GM12864 (cell line): ENCODE data around the gene TRIM40.

Source experiments
- DNase-seq: peaks from one replicate; pipeline ENCODE4 v3.0.0-alpha.2; 2011; ENCODE audit warnings: low read depth
- H3K4me3 ChIP-seq: 2 replicates; pipeline ENCODE4 v1.5.1; 2011; ENCODE audit warnings: mild to moderate bottlenecking, low read depth, low read length, control low read depth
- CTCF ChIP-seq: IDR thresholded peaks from 2 replicates; pipeline ENCODE4 v1.5.1; 2011; ENCODE audit warnings: low read depth, mild to moderate bottlenecking, moderate library complexity, low read length, control low read depth, inconsistent platforms; ENCODE audit errors: missing control alignments

Gene TRIM40

DNA sequence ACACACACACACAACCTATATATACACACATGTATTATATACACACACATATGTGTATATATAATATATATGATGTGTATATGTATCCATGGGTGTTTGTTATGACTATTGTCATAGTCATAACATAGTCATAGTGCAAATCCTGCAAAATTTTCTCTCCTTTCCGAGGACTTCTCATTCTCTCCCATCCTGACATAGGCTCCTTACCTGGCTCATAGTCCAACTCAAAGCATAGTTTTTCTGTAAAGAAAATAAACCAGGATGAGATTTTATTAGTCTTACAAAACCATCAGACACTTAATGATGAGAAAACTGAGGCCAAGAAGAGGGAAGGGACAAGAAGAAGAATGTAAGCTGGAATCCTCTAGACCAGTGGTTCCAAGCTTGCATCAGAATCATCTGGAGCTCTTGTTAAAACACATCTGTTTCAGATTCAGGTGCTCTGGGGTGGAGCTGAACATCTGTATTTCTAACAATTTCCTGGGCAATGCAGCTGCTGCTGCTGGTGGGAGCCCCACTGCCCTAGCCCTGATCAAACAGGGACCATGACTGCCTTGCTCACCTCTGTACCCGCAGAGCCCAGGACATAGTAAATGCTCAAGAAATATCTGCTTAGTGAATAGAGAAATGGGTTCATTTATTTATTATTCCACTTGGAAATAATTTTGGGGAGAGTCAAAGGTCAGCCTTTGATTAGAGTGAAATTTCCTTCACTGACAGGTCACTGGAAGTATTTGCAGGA is 19.8 kb downstream of the TRIM40 start:
- H3K4me3 ChIP-seq: no peak overlapping the region
- no peak for DNase-seq
- TF ChIP-seq CTCF: no peak

DNA sequence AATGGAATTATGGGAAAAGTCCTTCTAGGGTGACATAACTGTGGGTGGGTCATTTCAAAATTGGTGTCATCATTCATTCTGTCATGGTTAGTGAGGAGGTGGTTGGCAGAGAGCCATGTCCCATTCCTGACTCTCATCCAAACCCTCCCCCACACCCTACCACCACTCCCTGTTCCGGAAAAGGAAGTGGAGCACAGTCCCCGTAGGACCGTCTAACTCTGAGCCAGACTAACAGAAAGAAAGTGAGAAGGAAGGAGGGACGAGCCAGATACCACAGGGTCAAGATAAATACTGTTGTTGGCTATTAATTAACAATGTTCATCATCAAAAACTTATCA is 20.3 kb downstream of the TRIM40 start:
- no peak for DNase-seq
- no peak overlapping the region for H3K4me3 ChIP-seq
- no peak for TF ChIP-seq CTCF

GRCh38 chr6:30156774-30157173 is 20.8 kb downstream of the TRIM40 start:
- no peak for TF ChIP-seq CTCF
- no peak for DNase-seq
- no peak overlapping the region for H3K4me3 ChIP-seq

DNA sequence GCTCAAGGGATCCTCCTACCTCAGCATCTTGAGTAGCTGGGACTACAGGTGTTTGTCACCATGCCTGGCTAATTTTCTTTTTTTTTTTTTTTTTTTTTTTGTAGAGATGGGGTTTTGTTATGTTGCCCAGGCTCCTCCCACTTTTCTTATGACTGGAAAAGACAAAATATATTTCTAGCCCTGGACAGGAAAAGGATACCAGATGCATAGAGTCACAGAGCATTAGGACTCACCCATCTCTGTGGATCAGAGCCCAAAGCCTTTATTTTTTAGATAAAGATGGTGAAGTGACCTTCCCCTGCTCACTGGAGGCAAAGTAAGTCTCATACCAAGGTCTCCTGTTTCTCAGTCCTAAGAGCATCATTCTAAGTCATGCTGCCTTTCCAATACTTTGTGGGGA is 21.6 kb downstream of the TRIM40 start:
- no peak for TF ChIP-seq CTCF
- H3K4me3 ChIP-seq: no peak overlapping the region
- no peak for DNase-seq

DNA sequence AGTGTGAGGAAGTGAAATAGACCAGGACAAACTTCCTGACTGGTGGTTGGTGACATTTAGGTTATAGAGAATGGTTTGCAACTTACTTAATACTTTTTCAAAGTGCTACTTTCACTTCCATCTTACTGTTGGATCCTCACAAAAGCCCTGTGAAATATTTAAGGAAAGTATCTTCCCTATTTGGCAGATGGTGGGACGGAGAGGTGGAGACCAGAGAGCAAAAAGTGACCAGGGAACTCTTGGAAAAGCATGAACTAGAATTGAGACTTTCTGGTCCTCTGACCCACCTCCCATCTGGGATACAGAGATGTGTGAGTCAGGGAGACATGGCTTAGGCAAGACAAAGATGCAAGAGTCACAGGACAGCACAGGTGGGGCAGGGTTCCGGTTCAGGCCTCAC is 22.1 kb downstream of the TRIM40 start:
- no peak for TF ChIP-seq CTCF
- DNase-seq: no peak
- H3K4me3 ChIP-seq: no peak overlapping the region

DNA sequence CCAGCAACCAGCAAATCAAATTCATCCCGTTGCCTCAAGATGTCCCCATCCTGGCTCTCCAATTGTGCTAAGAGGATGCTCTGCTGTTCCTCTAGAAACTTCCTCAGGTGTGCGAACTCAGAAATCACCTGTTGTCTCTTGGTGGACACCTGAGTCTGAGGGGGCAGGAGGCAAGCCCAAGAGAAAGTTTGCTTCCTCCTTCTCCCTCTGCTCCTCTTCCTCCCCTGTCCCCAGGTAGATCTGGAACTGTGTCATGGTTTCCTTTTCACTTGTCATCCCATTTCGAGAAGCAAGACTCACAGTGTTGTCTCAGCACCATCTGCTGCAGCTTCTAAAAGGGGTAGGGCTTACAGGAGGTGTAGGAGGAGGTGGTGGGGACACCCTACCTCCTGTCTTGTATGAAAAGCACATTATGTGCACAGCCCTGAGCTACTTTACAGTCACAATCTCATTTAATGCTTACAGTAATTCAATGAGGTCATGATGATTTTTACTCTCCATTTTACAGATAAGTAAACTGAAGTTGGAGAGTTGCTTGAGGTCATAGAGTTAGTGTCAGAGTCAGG is 22.6 kb downstream of the TRIM40 start:
- H3K4me3 ChIP-seq: no peak overlapping the region
- no peak for TF ChIP-seq CTCF
- no peak for DNase-seq
